Measurements from ENCODE around the gene CHRNG. TPM values are rescaled to one million over a fixed set of nuclear protein-coding genes. Genes with fewer than 3 reads are reported as not detected.
A peak's percentile ranks its signal among the peaks of the same experiment; 100 is the strongest.

The CHRNG gene
- polyA plus RNA-seq, 4 donors = 0.35 TPM; not detected in 3

GRCh38 chr2:232576995-232577394 lies 37.5 kb downstream of the CHRNG start:
- Histone ChIP-seq H3K9me3 (ENCODE audit: control insufficient read depth in 2 of 2, insufficient read depth in 1 of 2, low read depth in 1 of 2, low read length in 1 of 2) (no peaks in the 10 kb centered on the region), H3K27ac (ENCODE audit: low read depth in 1 of 3, low read length in 2 of 3) (peak overlapping the region in 1 of 3 donors; percentile 41), H3K27me3 (ENCODE audit: control insufficient read depth in 3 of 3, insufficient read depth in 3 of 3, low read length in 3 of 3) (no peaks in the 10 kb centered on the region), H3K4me1 (ENCODE audit: control insufficient read depth in 3 of 3, insufficient read depth in 2 of 3, low read depth in 1 of 3, low read length in 2 of 3) (peaks cover 0 to 63% (median 0%) of the 10 kb centered on the region in 3 donors), H3K36me3 (ENCODE audit: control insufficient read depth in 3 of 3, insufficient read depth in 2 of 3, low read depth in 1 of 3, low read length in 3 of 3) (peaks cover 0 to 21% (median 19%) of the 10 kb centered on the region in 3 donors), H3K4me3 (ENCODE audit: low read depth in 1 of 3, low read length in 3 of 3) (no peak overlapping the region)
- FAIRE-seq = no peak
- DNase-seq = no peak
- WGBS, 3 donors = 76 to 94% (median 93%) methylated on average over 2 of the region's 2 CpGs

DNA sequence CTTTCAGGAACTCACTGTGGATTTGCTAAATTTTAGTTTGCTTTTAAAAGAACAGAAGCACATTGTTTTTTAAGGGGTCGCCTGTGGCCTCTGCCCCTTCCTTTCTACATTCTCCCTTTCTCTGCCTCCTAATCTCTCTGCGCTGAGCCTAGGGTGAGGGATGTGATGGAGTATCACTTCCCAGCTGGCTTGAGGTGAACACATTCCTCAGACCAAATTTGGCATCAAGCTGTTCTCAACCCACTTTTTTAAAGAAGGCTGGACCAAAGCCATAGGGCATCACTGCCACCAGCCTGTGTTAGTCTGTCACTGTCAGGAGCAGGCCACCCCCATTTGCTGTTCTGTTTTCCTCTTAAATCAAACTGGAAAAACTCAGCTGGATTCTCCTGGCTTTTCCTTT lies 38.3 kb downstream of the CHRNG start:
- Histone ChIP-seq H3K27me3 (ENCODE audit: control insufficient read depth in 3 of 3, insufficient read depth in 3 of 3, low read length in 3 of 3) (no peaks in the 10 kb centered on the region), H3K4me1 (ENCODE audit: control insufficient read depth in 3 of 3, insufficient read depth in 2 of 3, low read depth in 1 of 3, low read length in 2 of 3) (peaks cover 0 to 58% (median 0%) of the 10 kb centered on the region in 3 donors), H3K27ac (ENCODE audit: low read depth in 1 of 3, low read length in 2 of 3) (no peak overlapping the region), H3K9me3 (ENCODE audit: control insufficient read depth in 2 of 2, insufficient read depth in 1 of 2, low read depth in 1 of 2, low read length in 1 of 2) (no peaks in the 10 kb centered on the region), H3K36me3 (ENCODE audit: control insufficient read depth in 3 of 3, insufficient read depth in 2 of 3, low read depth in 1 of 3, low read length in 3 of 3) (peaks cover 0 to 18% (median 17%) of the 10 kb centered on the region in 3 donors), H3K4me3 (ENCODE audit: low read depth in 1 of 3, low read length in 3 of 3) (no peak overlapping the region)
- no peak for DNase-seq
- WGBS, 3 donors = 89 to 97% (median 91%) methylated on average over 2 of the region's 2 CpGs
- FAIRE-seq = no peak

GRCh38 chr2:232578626-232579025 lies 39.1 kb downstream of the CHRNG start:
- Histone ChIP-seq H3K27me3 (ENCODE audit: control insufficient read depth in 3 of 3, insufficient read depth in 3 of 3, low read length in 3 of 3) (no peaks in the 10 kb centered on the region), H3K27ac (ENCODE audit: low read depth in 1 of 3, low read length in 2 of 3) (peak overlapping the region in 1 of 3 donors; percentile 34), H3K36me3 (ENCODE audit: control insufficient read depth in 3 of 3, insufficient read depth in 2 of 3, low read depth in 1 of 3, low read length in 3 of 3) (peaks cover 0 to 19% (median 17%) of the 10 kb centered on the region in 3 donors), H3K4me3 (ENCODE audit: low read depth in 1 of 3, low read length in 3 of 3) (no peak overlapping the region), H3K9me3 (ENCODE audit: control insufficient read depth in 2 of 2, insufficient read depth in 1 of 2, low read depth in 1 of 2, low read length in 1 of 2) (no peaks in the 10 kb centered on the region), H3K4me1 (ENCODE audit: control insufficient read depth in 3 of 3, insufficient read depth in 2 of 3, low read depth in 1 of 3, low read length in 2 of 3) (peaks cover 0 to 50% (median 0%) of the 10 kb centered on the region in 3 donors)
- no peak for FAIRE-seq
- 92 to 93% (median 93%) methylated on average over 2 of the region's 2 CpGs for WGBS, 3 donors
- peak in 1 of 2 donors; percentile 44 for DNase-seq

- H3K27ac ChIP-seq (ENCODE audit: low read depth in 1 of 3, low read length in 2 of 3) = no peak overlapping the region
- no peak overlapping the region for H3K4me3 ChIP-seq (ENCODE audit: low read depth in 1 of 3, low read length in 3 of 3)
- peaks cover 0 to 3% of the 10 kb centered on the region in 2 donors for H3K9me3 ChIP-seq (ENCODE audit: control insufficient read depth in 2 of 2, insufficient read depth in 1 of 2, low read depth in 1 of 2, low read length in 1 of 2)
- 41 to 77% (median 59%) methylated on average over 6 of the region's 6 CpGs for WGBS, 3 donors
- H3K27me3 ChIP-seq (ENCODE audit: control insufficient read depth in 3 of 3, insufficient read depth in 3 of 3, low read length in 3 of 3) = no peaks in the 10 kb centered on the region
- no peak for FAIRE-seq
- peaks cover 0 to 17% (median 8%) of the 10 kb centered on the region in 3 donors for H3K36me3 ChIP-seq (ENCODE audit: control insufficient read depth in 3 of 3, insufficient read depth in 2 of 3, low read depth in 1 of 3, low read length in 3 of 3)
- peaks cover 0 to 33% (median 0%) of the 10 kb centered on the region in 3 donors for H3K4me1 ChIP-seq (ENCODE audit: control insufficient read depth in 3 of 3, insufficient read depth in 2 of 3, low read depth in 1 of 3, low read length in 2 of 3)
- no peak for DNase-seq
These were observed 41.1 kb downstream of the CHRNG start for GRCh38 chr2:232580648-232580981.

GRCh38 chr2:232581725-232582124 lies 42.2 kb downstream of the CHRNG start:
- H3K27ac ChIP-seq (ENCODE audit: low read depth in 1 of 3, low read length in 2 of 3) = no peak overlapping the region
- H3K36me3 ChIP-seq (ENCODE audit: control insufficient read depth in 3 of 3, insufficient read depth in 2 of 3, low read depth in 1 of 3, low read length in 3 of 3) = peaks cover 0 to 17% (median 8%) of the 10 kb centered on the region in 3 donors
- H3K4me3 ChIP-seq (ENCODE audit: low read depth in 1 of 3, low read length in 3 of 3) = no peak overlapping the region
- FAIRE-seq = no peak
- peaks cover 0 to 3% of the 10 kb centered on the region in 2 donors for H3K9me3 ChIP-seq (ENCODE audit: control insufficient read depth in 2 of 2, insufficient read depth in 1 of 2, low read depth in 1 of 2, low read length in 1 of 2)
- DNase-seq = no peak
- H3K4me1 ChIP-seq (ENCODE audit: control insufficient read depth in 3 of 3, insufficient read depth in 2 of 3, low read depth in 1 of 3, low read length in 2 of 3) = peaks cover 0 to 33% (median 0%) of the 10 kb centered on the region in 3 donors
- no peaks in the 10 kb centered on the region for H3K27me3 ChIP-seq (ENCODE audit: control insufficient read depth in 3 of 3, insufficient read depth in 3 of 3, low read length in 3 of 3)

GRCh38 chr2:232584238-232584637 lies 44.7 kb downstream of the CHRNG start:
- no peak for DNase-seq
- WGBS, 3 donors = 83 to 93% (median 91%) methylated on average over 6 of the region's 6 CpGs
- no peak overlapping the region for H3K4me3 ChIP-seq (ENCODE audit: low read depth in 1 of 3, low read length in 3 of 3)
- peaks cover 0 to 14% (median 8%) of the 10 kb centered on the region in 3 donors for H3K36me3 ChIP-seq (ENCODE audit: control insufficient read depth in 3 of 3, insufficient read depth in 2 of 3, low read depth in 1 of 3, low read length in 3 of 3)
- H3K27me3 ChIP-seq (ENCODE audit: control insufficient read depth in 3 of 3, insufficient read depth in 3 of 3, low read length in 3 of 3) = no peaks in the 10 kb centered on the region
- FAIRE-seq = no peak
- peaks cover 0 to 3% of the 10 kb centered on the region in 2 donors for H3K9me3 ChIP-seq (ENCODE audit: control insufficient read depth in 2 of 2, insufficient read depth in 1 of 2, low read depth in 1 of 2, low read length in 1 of 2)
- peaks cover 0 to 14% (median 0%) of the 10 kb centered on the region in 3 donors for H3K4me1 ChIP-seq (ENCODE audit: control insufficient read depth in 3 of 3, insufficient read depth in 2 of 3, low read depth in 1 of 3, low read length in 2 of 3)
- no peak overlapping the region for H3K27ac ChIP-seq (ENCODE audit: low read depth in 1 of 3, low read length in 2 of 3)

DNA sequence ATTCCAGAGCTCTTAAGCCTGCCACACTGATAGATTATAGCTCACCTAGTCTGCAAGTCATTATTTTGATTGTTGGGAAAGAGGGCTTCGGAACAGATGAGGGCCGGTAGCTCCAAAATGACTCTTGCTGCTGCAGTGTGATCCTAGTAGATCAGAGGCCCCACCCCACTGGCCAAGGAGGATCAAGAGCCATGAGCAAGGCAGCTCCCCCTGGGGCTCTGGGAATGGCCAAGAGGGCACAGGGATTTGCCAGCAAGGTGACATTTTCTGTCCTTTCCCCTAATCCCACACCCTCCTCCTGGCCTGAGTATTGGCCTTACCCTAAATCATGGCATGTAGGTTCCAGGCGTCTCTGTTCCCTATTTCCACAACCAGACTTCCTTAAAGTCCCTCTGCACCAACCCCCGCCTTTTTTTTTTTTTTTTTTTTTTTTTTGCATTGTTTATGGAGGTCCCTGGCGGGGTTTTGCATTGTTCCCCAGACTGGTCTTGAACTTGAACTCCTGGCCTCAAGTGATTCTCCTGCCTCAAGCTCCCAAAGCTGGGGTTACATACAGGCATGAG lies 47.5 kb downstream of the CHRNG start:
- Histone ChIP-seq H3K9me3 (ENCODE audit: control insufficient read depth in 2 of 2, insufficient read depth in 1 of 2, low read depth in 1 of 2, low read length in 1 of 2) (peaks cover 0 to 3% of the 10 kb centered on the region in 2 donors), H3K4me1 (ENCODE audit: control insufficient read depth in 3 of 3, insufficient read depth in 2 of 3, low read depth in 1 of 3, low read length in 2 of 3) (no peaks in the 10 kb centered on the region), H3K36me3 (ENCODE audit: control insufficient read depth in 3 of 3, insufficient read depth in 2 of 3, low read depth in 1 of 3, low read length in 3 of 3) (peaks cover 0 to 6% (median 0%) of the 10 kb centered on the region in 3 donors), H3K4me3 (ENCODE audit: low read depth in 1 of 3, low read length in 3 of 3) (no peak overlapping the region), H3K27me3 (ENCODE audit: control insufficient read depth in 3 of 3, insufficient read depth in 3 of 3, low read length in 3 of 3) (no peaks in the 10 kb centered on the region), H3K27ac (ENCODE audit: low read depth in 1 of 3, low read length in 2 of 3) (no peak overlapping the region)
- DNase-seq (no peak), FAIRE-seq (no peak)
- 82 to 91% (median 88%) methylated on average over 4 to 5 of the region's 5 CpGs for WGBS, 3 donors

DNA sequence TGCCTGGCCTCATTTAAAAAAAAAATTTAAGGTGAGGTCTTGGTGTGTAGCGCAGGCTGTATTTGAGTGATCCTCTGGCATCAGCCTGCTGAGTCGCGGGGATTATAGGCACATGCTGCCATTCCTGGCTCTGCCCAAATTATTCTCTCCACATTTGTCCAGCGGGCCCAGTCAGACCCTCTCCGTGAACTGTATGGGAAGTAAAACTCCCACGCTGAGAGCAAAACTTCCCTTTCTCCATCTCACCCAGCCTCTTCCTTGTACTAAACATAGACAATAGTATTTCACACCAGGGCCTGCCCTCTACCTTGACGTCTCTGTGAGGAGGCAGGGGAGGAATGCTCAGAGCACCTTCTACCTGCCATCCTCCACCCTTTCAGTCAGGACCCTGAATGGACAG lies 48.0 kb downstream of the CHRNG start:
- Histone ChIP-seq H3K9me3 (ENCODE audit: control insufficient read depth in 2 of 2, insufficient read depth in 1 of 2, low read depth in 1 of 2, low read length in 1 of 2) (peaks cover 0 to 3% of the 10 kb centered on the region in 2 donors), H3K27ac (ENCODE audit: low read depth in 1 of 3, low read length in 2 of 3) (no peak overlapping the region), H3K36me3 (ENCODE audit: control insufficient read depth in 3 of 3, insufficient read depth in 2 of 3, low read depth in 1 of 3, low read length in 3 of 3) (peaks cover 0 to 6% (median 0%) of the 10 kb centered on the region in 3 donors), H3K27me3 (ENCODE audit: control insufficient read depth in 3 of 3, insufficient read depth in 3 of 3, low read length in 3 of 3) (no peaks in the 10 kb centered on the region), H3K4me1 (ENCODE audit: control insufficient read depth in 3 of 3, insufficient read depth in 2 of 3, low read depth in 1 of 3, low read length in 2 of 3) (peaks cover 1 to 2% (median 1%) of the 10 kb centered on the region in 3 donors), H3K4me3 (ENCODE audit: low read depth in 1 of 3, low read length in 3 of 3) (no peak overlapping the region)
- 83 to 89% (median 85%) methylated on average over 7 of the region's 7 CpGs for WGBS, 3 donors
- no peak for FAIRE-seq
- DNase-seq = no peak

GRCh38 chr2:232588031-232588430 lies 48.5 kb downstream of the CHRNG start:
- no peak overlapping the region for H3K4me3 ChIP-seq (ENCODE audit: low read depth in 1 of 3, low read length in 3 of 3)
- H3K27ac ChIP-seq (ENCODE audit: low read depth in 1 of 3, low read length in 2 of 3) = no peak overlapping the region
- 90 to 91% (median 91%) methylated on average over 8 of the region's 8 CpGs for WGBS, 3 donors
- FAIRE-seq = no peak
- H3K27me3 ChIP-seq (ENCODE audit: control insufficient read depth in 3 of 3, insufficient read depth in 3 of 3, low read length in 3 of 3) = no peaks in the 10 kb centered on the region
- peaks cover 2 to 5% (median 3%) of the 10 kb centered on the region in 3 donors for H3K4me1 ChIP-seq (ENCODE audit: control insufficient read depth in 3 of 3, insufficient read depth in 2 of 3, low read depth in 1 of 3, low read length in 2 of 3)
- H3K9me3 ChIP-seq (ENCODE audit: control insufficient read depth in 2 of 2, insufficient read depth in 1 of 2, low read depth in 1 of 2, low read length in 1 of 2) = peaks cover 0 to 3% of the 10 kb centered on the region in 2 donors
- H3K36me3 ChIP-seq (ENCODE audit: control insufficient read depth in 3 of 3, insufficient read depth in 2 of 3, low read depth in 1 of 3, low read length in 3 of 3) = peaks cover 0 to 5% (median 0%) of the 10 kb centered on the region in 3 donors
- no peak for DNase-seq

All from small intestine (tissue), 7 donors.